Neutrophil (primary cell): Measurements from ENCODE around the gene RAPGEF1.

Experiments
- H3K27ac ChIP-seq: fragments of 200-600 bp; sonication (generic); 2 replicates; pipeline ENCODE4 v1.5.1; 2016; ENCODE audit warnings: mild to moderate bottlenecking, moderate library complexity
- H3K27me3 ChIP-seq: fragments of 200-600 bp; sonication (generic); 2 replicates; pipeline ENCODE4 v1.6.0; 2016; ENCODE audit warnings: mild to moderate bottlenecking
- H3K36me3 ChIP-seq: fragments of 200-600 bp; sonication (generic); 2 replicates; pipeline ENCODE4 v1.5.1; 2017
- H3K4me1 ChIP-seq, 2 experiments: fragments of 200-600 bp in 1 of 2; sonication (generic) in 1 of 2; 1 replicate in 1 of 2; 2 replicates in 1 of 2; pipeline versions ENCODE4 v1.5.1 to v1.6.1; 2013 to 2016; ENCODE audit warnings: low read depth in 1 of 2, low read length in 1 of 2, mild to moderate bottlenecking in 1 of 2, moderate library complexity in 1 of 2; ENCODE audit not compliant: control insufficient read depth in 1 of 2, insufficient read depth in 1 of 2
- H3K4me3 ChIP-seq, 2 experiments: fragments of 200-600 bp in 1 of 2; sonication (generic) in 1 of 2; 1 replicate in 1 of 2; 2 replicates in 1 of 2; pipeline ENCODE4 v1.5.1; 2013 to 2016; ENCODE audit warnings: low read depth in 1 of 2, low read length in 1 of 2, mild to moderate bottlenecking in 1 of 2, moderate library complexity in 1 of 2
- H3K9me3 ChIP-seq: fragments of 200-600 bp; sonication (generic); 2 replicates; pipeline ENCODE4 v1.5.1; 2016
- TF ChIP-seq, protein P1 (sequence below): fragments of 200-600 bp; sonication (generic); IDR thresholded peaks from 2 replicates; pipeline ENCODE4 v1.5.1; 2016; ENCODE audit warnings: antibody characterized with exemption

RAPGEF1 gene

DNA sequence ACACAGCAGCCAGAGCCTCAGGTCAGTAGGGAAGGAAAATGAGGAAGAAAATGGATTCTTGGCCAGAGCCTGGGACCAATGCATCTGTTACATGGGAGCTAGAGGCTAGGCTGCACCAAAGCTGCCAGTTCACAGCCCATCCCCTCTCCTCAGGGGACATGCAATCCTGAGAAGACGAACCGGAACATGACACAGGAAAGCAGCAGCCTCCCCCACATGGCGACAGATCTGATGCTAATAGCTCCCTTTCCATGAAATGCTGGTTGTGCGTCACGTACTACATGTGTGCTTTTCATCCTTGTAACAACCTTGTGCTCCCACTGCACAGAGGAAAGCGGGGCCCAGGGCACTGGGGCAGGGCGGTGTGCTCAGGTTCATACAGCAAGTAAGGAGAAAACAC is 127.0 kb downstream of the RAPGEF1 start:
- Histone ChIP-seq H3K27ac (no peak overlapping the region), H3K4me1 (no peaks in the 10 kb centered on the region), H3K4me3 (no peak overlapping the region), H3K27me3 (no peaks in the 10 kb centered on the region), H3K36me3 (peaks cover 86% of the 10 kb centered on the region), H3K9me3 (no peaks in the 10 kb centered on the region)
- TF ChIP-seq, protein P1, sequence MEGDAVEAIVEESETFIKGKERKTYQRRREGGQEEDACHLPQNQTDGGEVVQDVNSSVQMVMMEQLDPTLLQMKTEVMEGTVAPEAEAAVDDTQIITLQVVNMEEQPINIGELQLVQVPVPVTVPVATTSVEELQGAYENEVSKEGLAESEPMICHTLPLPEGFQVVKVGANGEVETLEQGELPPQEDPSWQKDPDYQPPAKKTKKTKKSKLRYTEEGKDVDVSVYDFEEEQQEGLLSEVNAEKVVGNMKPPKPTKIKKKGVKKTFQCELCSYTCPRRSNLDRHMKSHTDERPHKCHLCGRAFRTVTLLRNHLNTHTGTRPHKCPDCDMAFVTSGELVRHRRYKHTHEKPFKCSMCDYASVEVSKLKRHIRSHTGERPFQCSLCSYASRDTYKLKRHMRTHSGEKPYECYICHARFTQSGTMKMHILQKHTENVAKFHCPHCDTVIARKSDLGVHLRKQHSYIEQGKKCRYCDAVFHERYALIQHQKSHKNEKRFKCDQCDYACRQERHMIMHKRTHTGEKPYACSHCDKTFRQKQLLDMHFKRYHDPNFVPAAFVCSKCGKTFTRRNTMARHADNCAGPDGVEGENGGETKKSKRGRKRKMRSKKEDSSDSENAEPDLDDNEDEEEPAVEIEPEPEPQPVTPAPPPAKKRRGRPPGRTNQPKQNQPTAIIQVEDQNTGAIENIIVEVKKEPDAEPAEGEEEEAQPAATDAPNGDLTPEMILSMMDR, result no peak

DNA sequence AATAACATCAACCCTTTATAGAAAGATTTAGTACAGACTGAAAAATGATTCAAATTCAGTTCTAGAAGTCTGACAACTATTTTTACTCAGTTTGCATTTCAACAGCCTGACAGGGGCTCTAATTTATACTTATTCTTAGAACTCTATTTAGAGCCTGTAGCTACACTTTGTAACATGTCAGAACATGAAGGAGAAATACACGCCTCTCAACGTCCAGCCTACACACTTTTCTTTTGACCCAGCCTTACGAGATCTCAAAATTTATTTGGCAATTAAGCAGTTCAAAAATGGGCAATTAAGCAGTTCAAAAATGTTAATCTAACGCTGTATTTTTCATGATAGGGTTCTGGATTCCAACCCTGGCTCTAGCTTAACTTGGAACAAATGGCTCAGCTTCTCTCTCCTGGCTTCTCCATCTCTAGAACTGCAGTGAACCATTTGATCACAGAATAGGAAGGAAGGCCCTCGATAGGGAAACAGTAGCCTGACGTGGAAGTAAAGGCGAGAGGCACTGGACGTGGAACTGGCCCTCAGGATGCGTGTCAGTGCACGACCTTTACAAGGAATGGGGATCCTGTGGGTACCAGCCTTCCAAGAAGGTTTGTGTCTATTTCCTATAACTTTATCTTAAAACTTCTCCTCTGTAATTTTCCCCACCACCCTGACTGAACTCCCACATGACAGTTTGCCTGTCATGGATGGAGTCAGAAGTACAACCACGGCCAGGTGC is 128.1 kb downstream of the RAPGEF1 start:
- H3K36me3 ChIP-seq, result peaks cover 87% of the 10 kb centered on the region
- H3K27me3 ChIP-seq, result no peaks in the 10 kb centered on the region
- no peaks in the 10 kb centered on the region for H3K4me1 ChIP-seq

DNA sequence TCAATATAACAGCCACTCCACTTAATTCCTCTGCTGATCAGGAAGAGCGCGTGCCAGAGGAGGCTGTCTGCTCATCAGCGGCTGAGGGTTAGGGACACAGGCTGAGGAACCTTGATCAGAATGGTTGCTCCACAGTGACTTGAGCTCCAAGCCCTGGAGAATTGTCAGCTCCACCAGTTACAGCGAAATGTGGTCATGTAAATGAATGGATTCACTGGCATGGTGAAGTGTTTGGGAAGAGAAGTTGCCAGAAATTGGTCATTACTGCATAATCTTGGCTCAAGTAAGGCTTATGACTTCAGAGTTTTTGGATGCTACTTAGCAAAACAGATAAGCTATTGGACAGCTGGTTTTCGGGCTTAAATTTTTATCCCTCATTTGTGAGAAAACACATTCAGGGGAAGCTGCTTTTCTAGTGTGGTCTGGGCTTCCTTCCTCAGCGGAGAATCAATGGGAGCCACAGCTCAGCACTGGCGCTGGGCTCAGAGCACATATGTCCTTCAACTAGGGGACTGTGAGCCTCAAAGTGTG is 129.6 kb downstream of the RAPGEF1 start:
- no peaks in the 10 kb centered on the region for H3K4me1 ChIP-seq
- no peaks in the 10 kb centered on the region for H3K9me3 ChIP-seq
- TF ChIP-seq, protein P1, result no peak
- H3K27ac ChIP-seq, result no peak overlapping the region
- peaks cover 83% of the 10 kb centered on the region for H3K36me3 ChIP-seq
- H3K4me3 ChIP-seq, result no peak overlapping the region
- no peaks in the 10 kb centered on the region for H3K27me3 ChIP-seq

More for the DNA sequence above, 128.1 kb downstream of the RAPGEF1 start:
- Histone ChIP-seq H3K9me3 (no peaks in the 10 kb centered on the region), H3K4me3 (no peak overlapping the region), H3K27ac (no peak overlapping the region)
- TF ChIP-seq, protein P1, result no peak

DNA sequence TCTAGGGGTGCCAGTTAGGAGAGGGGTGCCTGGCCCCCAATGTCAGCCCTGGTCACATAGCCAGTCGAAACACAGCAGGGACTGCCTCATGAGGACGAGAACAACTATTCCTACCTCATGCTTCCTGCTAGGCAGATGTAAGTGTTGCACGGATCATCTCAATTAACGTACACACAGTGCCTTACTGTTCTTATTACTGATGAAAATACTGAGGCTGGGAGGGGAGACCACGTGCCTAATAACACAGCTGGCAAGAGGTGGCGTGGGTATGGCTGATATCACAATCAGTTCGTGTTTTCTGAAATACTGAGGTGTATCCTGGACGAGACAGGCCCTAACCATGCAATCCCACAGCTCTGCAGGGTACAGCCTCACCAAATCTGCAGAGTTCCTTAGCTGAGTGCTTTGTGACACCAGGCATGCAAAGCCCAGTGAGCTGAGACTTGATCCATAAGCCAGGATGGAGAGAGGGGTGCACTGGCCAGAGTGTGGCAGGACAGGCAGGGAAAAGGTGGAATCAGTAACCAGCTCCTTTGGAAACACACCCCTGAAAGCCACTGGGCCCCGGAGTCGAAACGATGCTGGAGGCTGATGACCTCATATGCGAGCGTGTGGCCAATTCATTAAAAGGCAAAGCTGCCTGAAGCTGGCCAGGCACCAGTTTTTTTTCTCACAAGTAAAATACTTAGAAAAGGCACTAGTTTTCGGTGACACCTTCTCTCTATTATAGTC is 130.6 kb downstream of the RAPGEF1 start:
- no peaks in the 10 kb centered on the region for H3K9me3 ChIP-seq
- no peaks in the 10 kb centered on the region for H3K4me1 ChIP-seq
- TF ChIP-seq, protein P1, result no peak
- H3K27me3 ChIP-seq, result no peaks in the 10 kb centered on the region
- peaks cover 84% of the 10 kb centered on the region for H3K36me3 ChIP-seq
- no peak overlapping the region for H3K27ac ChIP-seq
- no peak overlapping the region for H3K4me3 ChIP-seq

DNA sequence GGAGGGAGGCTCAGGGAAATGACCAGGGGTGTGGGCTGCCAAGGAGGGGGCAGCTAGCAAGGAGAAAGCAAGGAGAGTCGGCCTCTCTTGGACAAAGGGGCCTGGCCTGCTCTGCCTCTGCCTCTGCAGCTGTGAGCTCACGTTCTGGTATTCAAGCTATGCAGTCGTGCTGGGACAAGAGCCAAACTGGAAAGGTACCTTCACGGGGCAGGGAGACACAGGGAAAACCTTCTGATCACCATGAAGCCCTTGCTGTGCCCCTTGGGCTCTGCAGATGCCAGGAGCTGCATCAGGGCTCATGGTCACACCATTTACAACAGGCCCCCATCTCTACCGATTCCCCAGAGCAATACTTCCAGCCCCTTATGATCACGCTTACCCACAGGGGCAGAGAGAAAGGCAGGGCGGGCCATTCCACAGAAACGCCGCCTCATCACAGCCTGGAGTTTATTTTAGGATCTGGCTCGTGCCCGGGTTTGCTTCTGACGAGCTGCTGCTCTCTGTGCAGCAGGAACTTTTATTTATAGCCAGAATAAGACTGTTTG is 131.3 kb downstream of the RAPGEF1 start:
- TF ChIP-seq, protein P1, result no peak
- Histone ChIP-seq H3K27ac (no peak overlapping the region), H3K4me3 (no peak overlapping the region), H3K4me1 (peaks cover under 1 to 6% of the 10 kb centered on the region in 2 experiments), H3K36me3 (peaks cover 84% of the 10 kb centered on the region), H3K9me3 (no peaks in the 10 kb centered on the region), H3K27me3 (no peaks in the 10 kb centered on the region)
